ENCODE data around the gene STEAP3. TPM values are rescaled to one million over a fixed set of nuclear protein-coding genes. Genes with fewer than 3 reads are reported as not detected.

The STEAP3 gene
- total RNA-seq, 1 experiment from 2014 or later: 32.3 TPM

GRCh38 chr2:119177838-119178190 is 45.8 kb upstream of the STEAP3 start:
- intact Hi-C loops (cut with micrococcal nuclease): no loop called here

More at GRCh38 chr2:119177838-119178190, 45.8 kb upstream of the STEAP3 start:
- Histone ChIP-seq H3K9me3 (ENCODE audit: control insufficient read depth in 1 of 2, insufficient read depth in 1 of 2, low read depth in 1 of 2, low read length in 2 of 2) (no peaks in the 10 kb centered on the region), H3K79me2 (ENCODE audit: insufficient read depth, low read length) (no peaks in the 10 kb centered on the region), H3K36me3 (ENCODE audit: control insufficient read depth in 1 of 2, insufficient read depth in 2 of 2, low read length in 2 of 2) (no peaks in the 10 kb centered on the region), H3K27ac (ENCODE audit: low read depth, low read length) (no peak overlapping the region), H3K9ac (ENCODE audit: low read length) (no peak overlapping the region), H3K4me2 (ENCODE audit: low read length) (no peak overlapping the region), H3K4me3 (replicated peaks in 1 of 2; ENCODE audit: low read depth in 1 of 2, low read length in 2 of 2) (no peak overlapping the region), H2AFZ (ENCODE audit: low read depth, low read length, poor library complexity, severe bottlenecking) (no peak overlapping the region), H3K27me3 (ENCODE audit: insufficient read depth, low read length) (no peaks in the 10 kb centered on the region), H4K20me1 (ENCODE audit: insufficient read depth) (no peaks in the 10 kb centered on the region), H3K9me2 (ENCODE audit: insufficient read depth) (no peaks in the 10 kb centered on the region), H3K4me1 (ENCODE audit: control insufficient read depth in 1 of 2, insufficient read depth in 2 of 2, low read length in 2 of 2) (peaks cover 5 to 7% of the 10 kb centered on the region in 2 experiments; a peak in 2 of 4 replicates)
- TF ChIP-seq SRF (IDR thresholded peaks at IDR 0.05; ENCODE audit: low read depth) (no peak), CTCF (IDR thresholded peaks at IDR 0.05 in 2 of 3, conservative IDR thresholded peaks at IDR 0.05 in 1 of 3; ENCODE audit: borderline replicate concordance in 1 of 3, insufficient read depth in 1 of 3, low read depth in 2 of 3, low read length in 2 of 3) (no peak), ZFX (IDR thresholded peaks at IDR 0.05) (no peak), ELF1 (IDR thresholded peaks at IDR 0.05; ENCODE audit: borderline replicate concordance, low read depth) (no peak), RAD21 (IDR thresholded peaks at IDR 0.05; ENCODE audit: low read depth) (no peak), TCF7L2 (IDR thresholded peaks at IDR 0.05; ENCODE audit: borderline replicate concordance, extremely low read depth, insufficient read depth, insufficient read length) (no peak), CBX3 (IDR thresholded peaks at IDR 0.05; ENCODE audit: low read depth) (no peak), EZH2phosphoT487 (IDR thresholded peaks at IDR 0.05; ENCODE audit: borderline replicate concordance) (no peak), ZNF274 (IDR thresholded peaks at IDR 0.05; ENCODE audit: low read depth, low read length) (no peak), EZH2 (IDR thresholded peaks at IDR 0.05) (no peak)
- no TSS peak for BruUV-seq (replicated peaks)
- RAD21 ChIA-PET (ENCODE audit: low non-redundant PET in 1 of 2, low total read pairs in 2 of 2, uncharacterized antibody in 2 of 2, unreplicated experiment in 2 of 2): no interaction called here
- no peak for DNase-seq (ENCODE audit: low read depth, low spot score)
- CTCF ChIA-PET: no interaction called here
- POLR2A ChIA-PET: no interaction called here
- no peak for ATAC-seq

Data from HCT116 (cell line).